NCI-H1694 treated with DMSO at 0.1 percent for 48 hours (cell line): ENCODE data around the gene LETM1.
"Not testable (repeated sequence)": the region's sequence is repeated elsewhere in the genome, so short reads cannot be mapped to it uniquely, and the experiment has no call there.

Experiments
- DNase-seq: peaks from one replicate; lab custom pipeline; 2025; lab: John Stamatoyannopoulos, UW

LETM1 gene

DNA sequence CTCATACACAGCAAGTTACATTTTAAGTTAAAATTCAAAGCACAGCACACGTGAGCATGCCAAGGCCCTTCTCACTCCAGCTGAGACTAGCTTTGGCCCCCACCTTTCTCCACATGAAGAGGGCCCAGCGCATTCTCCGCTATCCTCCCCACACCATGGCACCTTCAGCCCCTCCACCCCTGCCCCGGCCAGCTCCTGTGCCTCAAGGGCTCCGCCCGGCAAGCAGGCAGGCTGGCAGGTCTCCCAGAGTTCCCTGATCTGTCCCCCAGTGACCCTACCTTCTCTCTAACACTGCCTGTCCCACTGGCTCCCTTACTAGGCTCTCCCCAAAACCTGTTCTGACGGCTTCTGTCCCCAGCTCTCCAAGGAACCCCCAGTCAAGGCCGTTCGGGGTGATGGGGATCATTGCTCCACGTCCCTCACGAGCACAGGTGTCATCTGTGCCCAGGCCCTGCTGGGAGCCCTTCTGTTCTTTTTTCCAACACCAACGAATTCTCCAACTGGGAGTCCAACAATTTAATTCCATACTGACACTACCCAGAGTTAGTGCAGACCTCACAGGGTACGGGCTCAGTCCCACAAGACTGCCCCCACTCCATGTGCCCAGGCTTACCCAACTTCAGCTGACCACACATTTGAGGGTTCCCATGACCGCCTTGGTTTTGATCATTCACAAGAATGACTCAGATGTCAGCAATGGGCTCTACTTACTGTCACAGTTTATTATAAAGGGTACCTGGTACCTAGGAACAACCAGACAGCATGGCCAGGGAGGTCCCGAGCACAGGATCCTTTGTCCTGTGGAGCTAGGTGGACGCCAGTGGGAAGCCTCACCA lies 4.2 kb downstream of the LETM1 start:
- DNase-seq, result no peak

GRCh38 chr4:1851160-1851559 lies 4.8 kb downstream of the LETM1 start:
- no peak for DNase-seq

DNA sequence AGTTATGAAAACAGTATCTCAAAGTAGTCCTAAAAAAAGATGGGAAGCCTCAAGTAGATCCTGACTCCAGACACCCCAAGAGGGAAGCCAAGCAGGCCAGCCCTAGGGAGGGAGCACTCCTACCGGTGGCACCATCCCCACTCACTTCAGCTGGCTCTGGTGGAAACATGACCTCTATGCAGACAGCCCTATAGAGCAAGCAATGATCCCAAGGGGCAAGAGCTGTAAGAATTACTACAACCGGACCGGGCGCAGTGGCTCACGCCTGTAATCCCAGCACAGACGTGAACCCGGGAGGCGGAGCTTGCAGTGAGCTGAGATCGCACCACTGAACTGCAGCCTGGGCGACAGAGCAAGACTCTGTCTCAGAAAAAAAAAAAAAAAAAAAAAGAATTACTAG lies 5.7 kb downstream of the LETM1 start:
- no peak for DNase-seq

DNA sequence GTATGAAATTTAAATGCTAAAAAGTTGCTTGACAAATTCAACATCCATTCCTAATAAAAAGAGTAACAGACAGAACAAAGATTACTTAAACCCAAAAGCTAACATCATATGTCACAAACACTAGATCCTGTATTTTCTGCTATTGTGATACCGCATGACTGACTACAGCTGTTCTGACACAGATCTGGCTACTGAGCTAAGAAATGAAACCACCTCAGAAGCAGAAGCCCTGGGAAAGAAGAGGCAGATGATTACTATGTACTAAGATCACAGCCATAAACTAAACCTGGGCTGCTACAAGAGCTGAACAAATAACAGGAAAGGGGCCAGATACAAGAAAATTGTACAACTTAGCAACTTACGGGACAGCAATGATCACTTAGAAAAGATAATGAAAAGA lies 9.4 kb downstream of the LETM1 start:
- DNase-seq, result no peak

GRCh38 chr4:1844618-1845017 lies 11.3 kb downstream of the LETM1 start:
- DNase-seq, result not testable (repeated sequence)

DNA sequence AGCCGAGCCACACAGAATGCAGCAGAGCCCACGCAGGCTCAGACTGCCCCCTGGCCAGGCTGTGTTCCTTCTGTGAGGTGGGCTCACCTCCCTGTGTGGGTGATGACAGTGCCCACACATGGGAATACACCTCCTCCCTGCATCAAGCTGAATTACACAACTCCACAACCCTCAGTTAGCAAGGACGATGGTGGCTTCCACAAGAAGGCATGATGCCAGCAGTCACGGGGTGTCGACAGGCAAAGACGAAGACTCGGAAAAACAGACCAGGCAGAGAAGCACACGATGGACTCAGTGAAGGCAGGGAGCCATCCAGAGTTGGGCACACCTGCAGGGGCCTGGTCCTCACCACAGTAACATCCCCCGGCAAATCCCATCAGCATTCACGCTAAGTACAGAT lies 12.1 kb downstream of the LETM1 start:
- no peak for DNase-seq

- no peak for DNase-seq
Observed at GRCh38 chr4:1842993-1843448, 12.9 kb downstream of the LETM1 start.

GRCh38 chr4:1842339-1842895 lies 13.5 kb downstream of the LETM1 start:
- no peak for DNase-seq

DNA sequence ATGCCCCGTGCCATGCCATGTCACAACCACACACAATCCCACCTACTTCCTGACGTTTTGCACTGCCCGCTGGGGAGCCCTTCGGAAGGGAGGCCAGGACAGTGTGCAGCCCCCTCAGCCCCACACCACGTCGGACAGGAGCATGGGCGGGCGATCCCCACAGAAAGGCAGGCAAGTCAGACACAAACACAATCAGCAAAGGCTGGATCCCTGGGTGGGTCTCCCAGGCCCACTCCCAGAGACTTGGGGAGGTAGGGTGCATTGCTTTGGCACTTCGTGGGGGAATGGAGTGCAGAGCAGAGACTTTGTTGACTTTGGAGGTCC lies 14.1 kb downstream of the LETM1 start:
- DNase-seq, result no peak

- DNase-seq, result no peak
Observed at GRCh38 chr4:1841201-1841886, 14.6 kb downstream of the LETM1 start.

DNA sequence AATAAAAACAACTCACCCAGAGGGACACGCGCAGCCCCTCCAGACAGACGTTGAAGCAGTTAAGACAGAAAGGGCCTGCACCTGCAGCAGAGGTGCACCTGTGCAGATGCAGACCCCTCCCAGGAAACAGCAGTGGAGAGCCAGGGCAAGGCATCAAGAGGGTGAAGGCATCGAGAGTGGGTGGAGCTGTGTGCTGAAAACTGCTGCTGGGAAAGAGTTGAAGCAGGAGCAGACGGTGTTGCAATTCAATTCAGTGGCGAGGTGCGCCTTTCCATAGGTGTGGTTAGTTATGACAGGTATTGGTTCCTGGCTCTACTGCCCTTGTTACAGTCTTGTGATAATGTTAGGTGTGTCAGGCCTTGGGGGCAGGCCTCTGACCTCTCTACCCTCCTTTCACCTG lies 16.7 kb downstream of the LETM1 start:
- no peak for DNase-seq

DNA sequence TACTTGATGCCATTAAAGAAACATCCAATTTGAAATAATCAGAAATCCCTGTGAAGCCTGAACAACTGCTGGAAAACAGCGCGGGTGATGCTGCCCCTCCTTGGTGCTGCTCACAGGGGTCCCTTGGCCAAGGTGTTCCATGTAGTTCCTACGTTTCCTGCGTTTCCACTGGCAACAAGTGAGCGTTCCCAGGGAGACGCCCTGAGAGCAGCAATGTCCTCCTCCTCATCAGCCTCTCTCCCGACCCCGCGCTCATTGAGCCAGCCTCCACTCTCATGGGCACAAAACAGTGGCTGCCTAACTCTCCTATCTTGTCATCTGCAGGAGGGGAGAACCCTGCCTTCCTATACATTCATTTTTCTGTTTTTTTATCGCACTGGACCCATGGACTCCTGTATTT lies 18.9 kb downstream of the LETM1 start:
- no peak for DNase-seq

- no peak for DNase-seq
Observed at GRCh38 chr4:1836650-1837049, 19.3 kb downstream of the LETM1 start.

DNA sequence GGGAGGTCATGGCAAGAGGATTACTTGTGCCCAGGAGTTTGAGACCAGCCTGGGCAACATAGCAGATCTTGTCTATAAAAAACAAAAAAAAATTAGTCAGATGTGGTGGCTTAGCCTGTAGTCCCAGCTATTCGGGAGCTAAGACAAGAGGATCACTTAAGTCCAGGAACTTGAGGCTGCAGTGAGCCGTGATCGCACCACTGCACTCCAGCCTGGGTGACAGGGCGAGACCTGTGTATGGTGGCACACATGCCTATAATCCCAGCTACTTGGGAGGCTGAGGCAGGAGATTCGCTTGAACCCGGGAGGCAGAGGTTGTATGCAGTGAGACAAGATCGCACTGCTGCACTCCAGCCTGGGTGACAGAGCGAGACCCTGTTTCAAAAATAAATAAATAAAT lies 20.1 kb downstream of the LETM1 start:
- not testable (repeated sequence) for DNase-seq

GRCh38 chr4:1834047-1834775 lies 21.7 kb downstream of the LETM1 start:
- DNase-seq, result no peak

DNA sequence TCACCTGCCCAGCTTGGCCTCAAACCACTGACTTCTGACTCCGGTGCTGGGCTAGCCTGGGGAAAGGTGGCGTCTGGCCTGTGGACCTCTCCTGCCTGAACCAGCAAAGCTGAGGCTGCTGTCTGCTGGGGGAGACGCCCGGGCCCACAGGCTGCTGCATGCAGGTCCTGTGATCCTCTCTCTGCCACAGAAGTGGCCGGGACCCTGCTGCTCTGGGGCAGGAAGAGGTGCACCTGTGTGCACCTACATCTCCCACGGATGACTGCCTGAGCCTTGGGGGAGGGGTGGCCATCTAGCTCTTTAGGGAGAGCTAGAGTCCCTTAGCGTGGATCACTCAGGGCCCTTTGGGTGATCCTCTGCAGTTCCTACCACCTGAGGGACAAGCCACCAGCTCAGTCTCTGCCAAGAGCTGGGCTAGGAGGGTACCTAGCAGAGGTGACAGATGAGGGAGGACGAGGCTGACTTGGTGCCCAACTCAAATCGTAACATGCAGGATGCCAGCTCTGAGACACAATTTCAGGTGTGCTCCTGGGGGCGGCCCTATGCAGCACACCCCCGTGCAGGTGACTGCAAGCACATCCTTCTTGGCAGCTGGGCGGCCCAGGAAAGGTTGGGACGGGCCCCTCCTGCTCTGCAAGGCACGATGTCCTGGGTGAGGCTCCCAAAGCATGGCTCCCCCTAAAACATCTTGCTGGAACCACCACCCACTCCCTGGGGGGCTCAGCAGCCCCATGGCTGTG lies 22.5 kb downstream of the LETM1 start:
- DNase-seq, result no peak

GRCh38 chr4:1832690-1833089 lies 23.3 kb downstream of the LETM1 start:
- no peak for DNase-seq

- no peak for DNase-seq
Observed at GRCh38 chr4:1831331-1831730, 24.6 kb downstream of the LETM1 start.

- no peak for DNase-seq
Observed at GRCh38 chr4:1830642-1831228, 25.2 kb downstream of the LETM1 start.

GRCh38 chr4:1830234-1830633 lies 25.7 kb downstream of the LETM1 start:
- no peak for DNase-seq

DNA sequence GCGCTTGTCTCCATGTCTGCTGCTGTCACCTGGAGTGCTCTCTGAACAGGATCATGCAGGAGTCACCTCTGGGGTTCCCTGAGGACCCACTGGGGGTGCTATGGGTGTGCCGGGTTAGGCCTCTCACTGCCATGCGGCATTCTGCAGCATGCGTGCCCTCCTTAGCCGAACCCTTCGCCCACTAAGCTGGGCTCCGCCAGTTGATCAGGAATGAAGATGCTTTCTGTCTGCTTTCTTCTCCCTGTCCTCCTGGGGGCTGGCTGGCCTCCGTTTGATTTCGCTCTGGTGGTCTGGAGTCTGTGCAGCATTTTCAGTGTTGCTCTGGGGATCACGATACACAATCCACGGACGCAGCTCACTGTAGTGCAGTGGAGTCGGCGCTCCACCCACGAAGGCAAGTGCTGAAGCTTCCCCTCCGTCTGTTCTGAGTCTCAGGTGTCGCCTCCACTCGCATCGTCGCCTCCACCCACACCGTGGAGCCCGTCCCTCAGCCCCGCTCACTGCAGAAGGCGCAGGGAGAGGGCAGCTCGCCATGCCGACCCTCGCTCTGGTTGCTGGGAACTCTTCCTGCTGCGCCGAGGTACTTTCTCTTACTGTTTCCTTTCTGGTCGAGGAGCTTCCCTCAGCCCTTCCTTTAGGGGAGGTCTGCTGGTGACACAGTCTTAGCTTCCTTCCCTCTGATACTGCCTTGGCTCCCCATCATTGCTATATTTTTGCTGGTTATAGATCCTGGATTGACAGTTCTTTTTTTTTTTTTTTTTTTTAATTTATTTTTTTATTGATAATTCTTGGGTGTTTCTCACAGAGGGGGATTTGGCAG lies 29.2 kb downstream of the LETM1 start:
- DNase-seq, result no peak
